Dendritic cell treated with granulocyte-macrophage colony-stimulating factor and Interleukin-4, amounts not matched to agents 40 ng/mL and 50 ng/mL, for 4 days (primary cell): Measurements from ENCODE around the gene LRRN2.
A peak's percentile ranks its signal among the peaks of the same experiment; 100 is the strongest.

ENCODE experiments used
- H3K27ac Mint-ChIP-seq: one replicate; pipeline ENCODE4 v1.8.0; 2022; ENCODE audit warnings: mild to moderate bottlenecking, mixed read lengths
- H3K27me3 Mint-ChIP-seq: one replicate; pipeline ENCODE4 v1.8.0; 2022; ENCODE audit warnings: mild to moderate bottlenecking, mixed read lengths
- H3K36me3 Mint-ChIP-seq: one replicate; pipeline ENCODE4 v1.8.0; 2022; ENCODE audit warnings: low read depth, mixed read lengths
- H3K4me1 Mint-ChIP-seq: one replicate; pipeline ENCODE4 v1.8.0; 2022; ENCODE audit warnings: low read depth, mixed read lengths
- H3K4me3 Mint-ChIP-seq: one replicate; pipeline ENCODE4 v1.8.0; 2022; ENCODE audit warnings: mild to moderate bottlenecking, moderate library complexity, mixed read lengths
- H3K9me3 Mint-ChIP-seq: one replicate; pipeline ENCODE4 v1.8.0; 2022; ENCODE audit warnings: mixed read lengths
- intact Hi-C: fragments of 100-400 bp; cut with micrococcal nuclease; formaldehyde crosslinking; loops from one replicate; pipeline ENCODE4 v1.15.0; 2022

LRRN2 gene

DNA sequence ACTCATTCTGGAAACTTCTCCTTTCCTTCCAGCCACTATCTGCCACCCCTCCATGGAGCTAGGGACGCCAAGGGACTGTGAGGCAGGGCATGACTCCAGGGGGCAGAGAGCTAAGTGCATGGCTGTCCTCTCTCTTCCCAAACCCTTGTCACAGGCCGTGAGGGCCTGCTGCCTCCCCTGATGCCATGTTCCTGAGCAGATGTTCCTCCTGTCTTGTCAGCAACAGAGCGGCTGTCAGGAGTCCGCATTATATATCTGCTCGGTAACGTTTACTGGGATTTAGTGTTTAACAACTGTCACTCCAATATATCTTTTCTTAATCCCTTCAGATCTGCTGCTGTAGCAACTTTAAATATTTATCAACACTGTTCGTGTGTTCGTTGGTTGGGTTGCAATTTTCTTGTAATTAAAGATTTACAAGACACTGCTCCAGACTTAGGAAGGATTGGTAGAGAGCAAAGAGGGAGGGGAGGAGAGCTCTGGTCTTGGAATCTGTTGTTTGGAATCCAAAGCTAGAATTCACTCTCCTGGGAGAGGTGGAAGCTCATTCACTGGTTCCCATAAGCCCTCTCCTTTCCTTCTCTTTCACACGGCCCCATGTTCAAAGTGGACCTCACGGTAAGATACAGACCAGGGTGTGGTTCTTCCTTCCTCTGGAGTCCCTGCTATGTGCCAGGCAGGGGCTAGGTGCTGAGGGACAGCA lies 93.1 kb downstream of the LRRN2 start:
- Mint-ChIP-seq H3K4me3 (no peak overlapping the region), H3K36me3 (peaks cover 6% of the 10 kb centered on the region), H3K9me3 (no peaks in the 10 kb centered on the region), H3K4me1 (no peaks in the 10 kb centered on the region), H3K27me3 (no peaks in the 10 kb centered on the region), H3K27ac (no peak overlapping the region)
- intact Hi-C loops = no loop called here

DNA sequence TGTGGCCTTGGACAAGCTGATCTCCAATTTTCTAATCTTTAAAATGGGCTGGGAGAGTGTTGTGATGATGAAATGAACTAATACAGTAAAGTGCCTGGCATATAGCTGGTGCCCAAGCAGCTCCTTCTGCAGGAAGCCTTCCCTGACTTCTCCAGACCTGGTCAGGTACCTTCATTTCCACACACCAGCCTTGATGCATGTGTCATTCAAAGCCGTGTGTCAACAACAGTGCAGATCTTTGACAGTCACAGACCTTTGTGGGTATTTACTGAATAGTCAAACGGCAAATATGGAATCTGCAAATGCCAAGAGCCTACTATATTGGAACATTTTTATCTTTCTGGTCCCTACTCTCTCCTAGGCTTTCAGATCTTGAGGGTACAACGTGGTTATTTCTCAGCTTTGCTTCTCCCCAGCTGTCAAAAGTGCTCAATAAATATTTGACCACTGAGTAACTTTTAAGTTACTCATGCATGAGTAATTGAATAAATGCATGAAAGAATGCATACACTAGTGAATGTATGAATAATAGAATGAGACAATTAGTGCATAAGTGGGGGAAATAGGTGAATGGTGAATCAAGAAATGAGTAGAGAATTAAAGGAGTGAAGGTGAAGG lies 94.0 kb downstream of the LRRN2 start:
- no peaks in the 10 kb centered on the region for H3K4me1 Mint-ChIP-seq
- H3K36me3 Mint-ChIP-seq = peaks cover 6% of the 10 kb centered on the region

DNA sequence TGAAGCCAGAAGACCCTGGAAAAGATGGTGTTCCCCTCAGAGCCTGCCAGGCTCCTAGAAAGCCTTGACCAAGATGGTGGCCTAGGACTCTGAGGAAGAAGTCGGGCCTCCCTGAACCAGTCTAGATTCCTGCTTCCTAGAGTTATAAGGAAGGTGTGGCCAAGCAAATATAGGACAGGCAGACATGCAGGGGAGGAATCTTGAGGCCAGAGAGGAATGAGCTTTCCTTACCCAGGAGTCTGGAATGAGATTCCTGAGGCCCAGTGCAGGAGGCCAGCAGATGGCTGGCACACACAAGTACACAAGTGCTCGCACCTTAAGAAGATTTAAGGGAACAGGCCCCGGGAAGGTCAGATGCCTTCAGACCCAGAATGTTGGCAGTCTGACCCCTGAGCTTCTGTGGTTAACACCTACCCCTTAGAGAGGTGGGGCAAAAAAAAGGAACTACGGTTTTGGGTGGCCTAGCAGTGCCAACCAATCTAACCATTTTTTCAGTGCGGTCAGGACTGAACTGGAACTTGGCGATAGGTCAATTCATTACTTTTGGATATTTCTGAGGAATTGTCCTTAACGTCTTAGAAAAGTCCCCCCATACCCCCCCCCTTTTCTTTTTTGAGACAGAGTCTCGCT lies 96.0 kb downstream of the LRRN2 start:
- intact Hi-C loops = no loop called here
- Mint-ChIP-seq H3K27ac (no peak overlapping the region), H3K27me3 (no peaks in the 10 kb centered on the region), H3K36me3 (peaks cover 11% of the 10 kb centered on the region), H3K9me3 (no peaks in the 10 kb centered on the region), H3K4me3 (no peak overlapping the region), H3K4me1 (no peaks in the 10 kb centered on the region)

More for the DNA sequence above, 94.0 kb downstream of the LRRN2 start:
- no peak overlapping the region for H3K4me3 Mint-ChIP-seq
- no peak overlapping the region for H3K27ac Mint-ChIP-seq
- H3K9me3 Mint-ChIP-seq = no peaks in the 10 kb centered on the region
- H3K27me3 Mint-ChIP-seq = no peaks in the 10 kb centered on the region
- intact Hi-C loops = no loop called here

DNA sequence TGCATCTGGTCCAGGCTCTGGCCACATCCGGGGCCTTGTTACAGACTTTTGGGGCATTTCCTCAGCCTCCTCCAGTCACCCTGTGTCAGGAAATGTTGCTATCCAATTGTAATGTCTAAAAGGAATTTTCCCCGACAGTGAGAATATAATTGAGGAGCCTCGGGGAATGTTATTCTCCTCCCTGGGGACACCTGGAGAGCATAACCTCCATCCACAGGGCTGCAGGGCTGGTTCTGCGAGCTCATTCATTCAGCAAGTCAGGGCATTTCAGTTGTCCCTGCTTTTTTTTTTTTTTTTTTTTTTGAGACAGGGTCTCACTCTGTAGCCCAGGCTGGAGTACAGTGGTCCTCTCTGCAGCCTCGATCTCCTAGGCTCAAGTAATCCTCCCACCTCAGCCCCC lies 96.7 kb downstream of the LRRN2 start:
- Mint-ChIP-seq H3K4me1 (no peaks in the 10 kb centered on the region), H3K36me3 (peaks cover 11% of the 10 kb centered on the region), H3K27me3 (no peaks in the 10 kb centered on the region), H3K9me3 (no peaks in the 10 kb centered on the region), H3K4me3 (no peak overlapping the region), H3K27ac (no peak overlapping the region)
- intact Hi-C loops = no loop called here

DNA sequence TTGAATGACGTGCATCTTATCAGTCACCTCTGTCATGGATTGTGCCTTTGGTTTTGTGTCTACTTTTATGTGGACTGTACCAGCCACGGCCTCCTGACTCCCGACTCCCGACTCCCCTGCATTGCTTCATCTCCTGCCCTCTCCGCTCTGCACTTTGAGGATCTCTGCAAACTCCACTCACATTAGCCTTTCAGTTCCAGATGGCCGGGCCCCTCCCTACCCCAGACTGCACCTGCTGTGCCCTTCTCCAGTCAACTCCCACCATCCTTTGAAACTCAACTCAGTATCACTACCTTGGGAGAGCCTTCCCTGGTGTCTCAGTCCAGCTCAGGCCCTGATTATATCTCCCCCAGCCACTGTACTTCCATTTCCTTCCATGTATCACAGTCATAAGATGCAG lies 97.9 kb downstream of the LRRN2 start:
- Mint-ChIP-seq H3K4me3 (no peak overlapping the region), H3K4me1 (no peaks in the 10 kb centered on the region), H3K27ac (no peak overlapping the region), H3K9me3 (no peaks in the 10 kb centered on the region), H3K27me3 (no peaks in the 10 kb centered on the region), H3K36me3 (peaks cover 23% of the 10 kb centered on the region)
- intact Hi-C loops = no loop called here

DNA sequence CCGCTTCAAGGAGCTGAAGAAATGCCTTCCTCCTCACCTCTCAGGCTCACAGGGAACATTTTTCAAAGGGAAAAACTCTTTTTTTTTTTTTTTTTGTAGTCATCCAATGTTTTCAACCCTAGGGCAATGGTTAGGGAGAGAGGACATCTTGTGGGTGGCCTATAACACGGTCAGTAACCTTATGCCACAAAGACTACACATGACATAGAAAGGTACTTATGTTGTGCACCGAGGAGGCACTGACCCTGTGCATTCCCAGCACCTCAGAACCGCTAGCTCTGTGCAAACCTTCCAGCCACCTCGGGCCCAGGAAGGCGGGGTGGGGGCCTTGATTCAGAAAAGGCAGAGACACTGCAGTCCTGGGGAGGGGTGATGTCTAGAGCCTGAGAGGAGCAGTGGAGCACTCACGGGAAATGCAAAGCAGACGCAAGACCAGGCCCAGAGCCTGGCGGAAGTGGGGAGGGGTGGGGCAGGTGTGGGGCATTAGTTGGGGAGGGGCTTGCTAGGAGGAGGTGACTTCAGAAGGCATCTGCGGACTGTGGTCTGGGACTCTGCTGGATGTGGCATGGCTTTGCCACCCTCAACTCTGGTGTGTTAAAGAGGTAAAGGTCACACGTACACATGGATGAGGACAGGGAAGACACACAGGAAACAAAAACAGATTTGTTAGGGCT lies 100.7 kb downstream of the LRRN2 start:
- no peaks in the 10 kb centered on the region for H3K9me3 Mint-ChIP-seq
- intact Hi-C loops = no loop called here
- no peaks in the 10 kb centered on the region for H3K27me3 Mint-ChIP-seq
- no peaks in the 10 kb centered on the region for H3K4me1 Mint-ChIP-seq
- no peak overlapping the region for H3K4me3 Mint-ChIP-seq
- no peak overlapping the region for H3K27ac Mint-ChIP-seq
- H3K36me3 Mint-ChIP-seq = peaks cover 40% of the 10 kb centered on the region

DNA sequence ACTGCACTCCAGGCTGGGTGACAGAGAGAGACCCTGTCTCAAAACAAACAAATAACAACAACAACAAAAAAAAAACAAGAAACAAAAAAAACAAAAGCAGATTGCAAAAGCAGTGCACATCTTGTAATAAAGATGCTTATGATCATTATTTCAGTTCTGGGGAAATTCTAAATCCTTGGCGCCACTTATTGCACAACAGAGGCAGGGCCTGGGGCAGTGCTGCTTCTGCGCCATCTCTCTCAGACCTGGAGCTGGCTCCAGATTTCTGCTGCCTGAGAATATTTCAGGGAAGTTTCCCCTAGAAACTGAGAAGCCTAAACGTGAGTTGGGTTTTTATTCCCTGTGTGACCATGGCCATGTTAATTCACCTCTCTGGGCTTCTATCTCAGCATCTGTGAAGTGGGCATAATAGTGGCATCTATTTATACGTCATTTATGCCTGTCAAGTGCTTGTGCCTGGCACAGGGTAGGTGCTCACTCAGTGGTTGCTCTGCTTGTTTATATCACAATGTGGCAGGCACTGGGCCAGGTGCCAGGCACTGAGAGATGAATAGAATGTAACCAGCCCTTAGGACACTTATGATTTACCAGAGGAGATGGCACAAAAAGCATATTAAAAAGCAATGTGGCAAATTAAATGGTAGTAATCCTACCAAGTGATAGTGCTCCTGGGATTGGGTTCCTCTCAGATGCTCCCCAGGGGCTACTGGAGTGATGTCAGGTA lies 101.5 kb downstream of the LRRN2 start:
- H3K27ac Mint-ChIP-seq = no peak overlapping the region
- no peak overlapping the region for H3K4me3 Mint-ChIP-seq
- H3K27me3 Mint-ChIP-seq = no peaks in the 10 kb centered on the region
- intact Hi-C loops = no loop called here
- peaks cover 3% of the 10 kb centered on the region for H3K4me1 Mint-ChIP-seq
- H3K9me3 Mint-ChIP-seq = no peaks in the 10 kb centered on the region
- peaks cover 43% of the 10 kb centered on the region for H3K36me3 Mint-ChIP-seq

DNA sequence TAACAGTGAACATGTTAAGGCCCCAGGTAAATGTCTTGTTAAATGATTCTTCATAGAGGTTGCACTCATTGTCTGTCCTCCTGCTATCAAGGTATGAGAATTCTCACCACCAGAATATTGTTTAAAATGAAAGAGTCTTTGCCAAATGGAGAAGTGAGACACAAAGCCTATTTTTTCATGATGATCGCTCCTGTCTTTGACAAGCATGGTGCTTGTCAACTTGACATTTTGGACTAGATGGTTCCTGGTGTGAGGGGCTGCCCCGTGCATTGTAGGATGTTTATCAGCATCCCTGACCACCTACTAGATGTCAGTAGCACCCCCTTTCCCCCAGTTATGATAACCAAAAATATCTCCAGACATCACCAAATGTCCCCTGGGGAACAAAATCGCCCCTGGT lies 103.8 kb downstream of the LRRN2 start:
- Mint-ChIP-seq H3K9me3 (no peaks in the 10 kb centered on the region), H3K27me3 (no peaks in the 10 kb centered on the region), H3K27ac (no peak overlapping the region), H3K4me3 (no peak overlapping the region), H3K36me3 (peaks cover 39% of the 10 kb centered on the region), H3K4me1 (peaks cover 16% of the 10 kb centered on the region)
- intact Hi-C loops = no loop called here

DNA sequence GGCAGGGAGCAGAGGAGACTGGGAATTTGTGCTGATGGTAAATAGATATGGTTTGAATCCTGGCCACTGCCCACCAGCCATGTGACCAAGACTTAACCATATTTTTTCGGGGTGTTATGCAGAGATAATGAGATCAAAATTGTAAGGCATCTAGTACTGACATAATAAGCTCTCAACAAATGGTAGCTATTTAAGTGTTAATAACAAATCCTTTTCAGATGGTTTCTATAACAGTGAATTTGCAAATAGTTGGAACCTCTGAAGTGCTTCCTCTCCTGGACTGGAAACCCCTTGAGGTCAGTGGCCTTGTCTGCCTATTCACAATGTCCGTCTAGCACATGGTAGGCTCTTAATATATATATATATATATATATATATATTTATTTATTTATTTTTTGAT lies 104.7 kb downstream of the LRRN2 start:
- Mint-ChIP-seq H3K4me1 (peaks cover 16% of the 10 kb centered on the region), H3K4me3 (no peak overlapping the region), H3K27ac (no peak overlapping the region), H3K9me3 (no peaks in the 10 kb centered on the region), H3K36me3 (peaks cover 48% of the 10 kb centered on the region), H3K27me3 (no peaks in the 10 kb centered on the region)
- intact Hi-C loops = no loop called here

DNA sequence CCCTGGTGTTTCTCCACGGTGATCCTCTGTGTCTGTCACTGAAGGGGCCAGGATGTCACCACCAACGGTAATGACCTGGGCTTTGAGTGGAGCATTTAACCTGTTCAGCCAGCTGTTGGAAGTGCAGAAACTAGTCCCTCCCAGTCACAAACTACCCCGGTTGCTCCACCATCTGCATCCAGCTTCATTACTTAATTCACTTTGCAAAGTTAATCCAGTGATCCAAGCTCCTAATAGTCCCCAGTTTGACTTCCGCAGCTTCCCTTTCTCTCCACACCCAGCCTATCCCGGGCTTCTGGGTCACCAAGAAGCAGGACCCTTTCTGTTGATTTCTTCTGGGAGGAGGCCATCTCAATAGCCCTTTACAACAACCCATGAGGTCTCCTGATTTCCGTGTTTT lies 105.9 kb downstream of the LRRN2 start:
- Mint-ChIP-seq H3K27me3 (no peaks in the 10 kb centered on the region), H3K36me3 (peaks cover 50% of the 10 kb centered on the region), H3K4me1 (peaks cover 16% of the 10 kb centered on the region), H3K4me3 (no peak overlapping the region), H3K9me3 (no peaks in the 10 kb centered on the region), H3K27ac (no peak overlapping the region)
- intact Hi-C loops = no loop called here

DNA sequence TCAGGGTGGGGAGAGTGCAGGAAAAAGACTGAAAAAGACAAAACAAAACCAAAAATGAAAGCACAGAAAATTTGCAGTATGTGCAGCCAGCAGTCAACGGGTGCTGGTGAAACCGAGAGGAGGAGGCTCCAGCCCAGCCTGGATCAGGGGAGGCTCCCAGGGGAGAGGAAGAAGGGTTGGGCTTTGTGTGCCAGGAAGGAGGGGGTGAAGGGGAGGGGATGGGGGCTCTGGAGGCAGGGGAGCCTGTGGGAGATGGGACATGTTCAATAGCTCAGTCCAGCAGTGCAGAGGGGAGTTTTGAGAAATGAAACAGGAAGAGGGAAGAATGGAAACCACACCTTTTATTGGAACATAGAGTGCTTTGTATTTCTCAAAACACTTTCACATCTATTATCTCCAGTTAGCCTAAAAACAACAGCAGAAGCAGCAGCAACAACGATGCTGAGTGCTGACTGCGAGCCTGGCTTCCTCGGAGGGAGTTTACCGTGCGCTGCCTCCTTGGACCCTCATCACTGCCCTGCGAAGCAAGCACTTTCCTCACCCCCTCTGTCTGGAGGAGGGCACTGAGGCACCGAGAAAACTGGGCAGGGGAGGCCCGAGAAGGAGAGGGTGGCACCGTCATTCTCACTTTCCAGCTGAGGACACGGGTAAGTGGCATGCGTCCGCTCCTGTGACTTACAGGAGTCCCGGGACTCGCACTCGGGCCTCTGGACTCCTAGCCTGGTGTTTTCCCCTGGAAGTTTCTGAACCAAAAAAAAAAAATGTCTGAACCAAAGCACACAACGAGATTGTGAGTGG lies 106.5 kb downstream of the LRRN2 start:
- peak overlapping the region; percentile 49 for H3K4me3 Mint-ChIP-seq
- no peaks in the 10 kb centered on the region for H3K27me3 Mint-ChIP-seq
- H3K27ac Mint-ChIP-seq = peak overlapping the region; percentile 32
- intact Hi-C loops = no loop called here
- peaks cover 56% of the 10 kb centered on the region for H3K36me3 Mint-ChIP-seq
- no peaks in the 10 kb centered on the region for H3K9me3 Mint-ChIP-seq
- H3K4me1 Mint-ChIP-seq = peaks cover 16% of the 10 kb centered on the region

DNA sequence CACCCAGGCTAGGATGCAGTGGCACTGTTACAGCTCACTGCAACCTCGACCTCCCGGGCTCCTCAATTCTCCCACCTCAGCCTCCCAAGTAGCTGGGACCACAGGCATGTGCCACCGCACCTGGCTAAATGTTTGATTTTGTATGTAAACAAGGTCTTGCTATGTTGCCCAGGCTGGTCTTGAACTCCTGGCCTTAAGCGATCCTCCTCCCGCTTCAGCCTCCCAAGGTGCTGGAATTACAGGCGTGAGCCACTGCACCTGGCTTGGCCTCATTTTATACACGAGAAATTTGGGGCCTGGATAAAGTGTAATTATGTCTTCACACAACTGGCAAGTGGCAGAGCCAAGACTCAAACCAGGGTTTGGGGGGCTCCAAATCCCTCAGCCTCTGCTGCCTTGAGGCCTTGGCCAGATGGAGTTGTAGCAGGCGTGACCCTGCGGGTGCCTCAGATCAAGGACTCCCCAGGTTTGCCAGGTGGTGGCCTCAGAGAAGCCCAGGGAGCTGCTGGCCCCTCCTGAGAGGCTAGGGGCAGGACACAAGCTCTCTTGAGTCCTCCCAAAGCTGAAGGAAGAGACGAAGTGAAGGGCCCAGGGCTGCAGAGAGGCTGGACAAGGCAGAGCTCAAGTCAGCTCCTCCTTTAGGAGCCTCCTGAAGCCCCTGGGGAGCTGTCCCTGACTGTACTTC lies 107.6 kb downstream of the LRRN2 start:
- Mint-ChIP-seq H3K27me3 (no peaks in the 10 kb centered on the region), H3K27ac (no peak overlapping the region), H3K9me3 (no peaks in the 10 kb centered on the region), H3K36me3 (peaks cover 59% of the 10 kb centered on the region), H3K4me3 (no peak overlapping the region), H3K4me1 (peaks cover 16% of the 10 kb centered on the region)
- intact Hi-C loops = no loop called here

DNA sequence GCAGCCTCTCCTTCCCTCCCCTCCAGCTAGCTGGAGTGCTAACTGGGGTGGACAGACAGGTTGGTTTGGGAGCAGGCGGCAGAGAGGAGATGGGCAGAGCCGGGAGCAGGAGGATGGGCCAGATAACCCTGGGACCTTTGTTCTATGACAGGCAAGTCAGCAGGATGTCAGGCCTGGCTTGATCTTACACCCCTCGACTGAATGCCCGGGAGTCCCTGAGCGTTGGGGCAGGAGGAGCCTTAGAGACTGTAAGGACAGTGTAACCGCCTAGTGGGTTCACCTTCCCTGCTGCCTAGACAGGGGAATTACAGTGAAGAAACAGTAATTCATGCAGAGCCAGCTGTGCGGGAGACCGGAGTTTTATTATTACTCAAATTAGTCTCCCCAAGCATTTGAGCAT lies 109.1 kb downstream of the LRRN2 start:
- intact Hi-C loops = no loop called here
- H3K27me3 Mint-ChIP-seq = no peaks in the 10 kb centered on the region
- H3K4me1 Mint-ChIP-seq = peaks cover 16% of the 10 kb centered on the region
- no peak overlapping the region for H3K4me3 Mint-ChIP-seq
- H3K27ac Mint-ChIP-seq = no peak overlapping the region
- peaks cover 61% of the 10 kb centered on the region for H3K36me3 Mint-ChIP-seq
- no peaks in the 10 kb centered on the region for H3K9me3 Mint-ChIP-seq
